ENCODE results near the gene EFCAB8.

The EFCAB8 gene

DNA sequence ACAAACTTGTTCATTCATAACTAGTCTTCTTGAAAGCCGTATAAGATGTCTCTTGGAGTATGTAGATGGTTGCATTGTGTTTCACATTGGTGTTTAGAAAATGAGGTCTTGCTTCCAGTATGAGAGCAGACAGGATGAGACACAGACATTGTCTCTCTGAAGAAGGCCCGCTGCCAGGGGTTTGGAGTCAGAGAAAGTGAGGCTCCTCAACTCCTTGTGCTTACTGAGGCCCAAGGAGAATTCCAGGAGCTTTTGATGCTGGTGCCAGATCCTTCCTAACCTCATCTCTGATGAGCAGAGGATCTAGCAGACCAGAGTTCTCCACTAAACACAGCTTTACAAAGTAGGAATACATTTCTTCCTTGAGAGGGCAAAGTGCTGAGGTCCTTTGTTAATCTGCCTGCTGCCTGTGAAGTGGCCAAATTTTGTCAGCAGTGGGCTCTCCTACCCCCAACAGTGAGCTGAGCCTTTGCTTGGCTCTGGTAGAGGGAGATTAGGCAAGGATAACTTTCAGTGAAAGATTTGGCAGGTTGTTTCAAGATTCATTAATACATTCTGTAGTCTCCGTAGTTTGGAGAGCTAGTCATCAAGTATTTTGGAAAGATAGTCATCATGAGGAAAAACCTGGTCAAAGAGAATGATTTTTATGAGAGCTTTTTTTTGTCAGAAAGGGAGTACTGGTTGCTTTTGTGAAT, 29.3 kb upstream of the EFCAB8 start:
- TF ChIP-seq, protein P1, sequence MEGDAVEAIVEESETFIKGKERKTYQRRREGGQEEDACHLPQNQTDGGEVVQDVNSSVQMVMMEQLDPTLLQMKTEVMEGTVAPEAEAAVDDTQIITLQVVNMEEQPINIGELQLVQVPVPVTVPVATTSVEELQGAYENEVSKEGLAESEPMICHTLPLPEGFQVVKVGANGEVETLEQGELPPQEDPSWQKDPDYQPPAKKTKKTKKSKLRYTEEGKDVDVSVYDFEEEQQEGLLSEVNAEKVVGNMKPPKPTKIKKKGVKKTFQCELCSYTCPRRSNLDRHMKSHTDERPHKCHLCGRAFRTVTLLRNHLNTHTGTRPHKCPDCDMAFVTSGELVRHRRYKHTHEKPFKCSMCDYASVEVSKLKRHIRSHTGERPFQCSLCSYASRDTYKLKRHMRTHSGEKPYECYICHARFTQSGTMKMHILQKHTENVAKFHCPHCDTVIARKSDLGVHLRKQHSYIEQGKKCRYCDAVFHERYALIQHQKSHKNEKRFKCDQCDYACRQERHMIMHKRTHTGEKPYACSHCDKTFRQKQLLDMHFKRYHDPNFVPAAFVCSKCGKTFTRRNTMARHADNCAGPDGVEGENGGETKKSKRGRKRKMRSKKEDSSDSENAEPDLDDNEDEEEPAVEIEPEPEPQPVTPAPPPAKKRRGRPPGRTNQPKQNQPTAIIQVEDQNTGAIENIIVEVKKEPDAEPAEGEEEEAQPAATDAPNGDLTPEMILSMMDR (IDR thresholded peaks at IDR 0.05; ENCODE audit: low read depth, low read length): no peak
- TF ChIP-seq MYC (IDR thresholded peaks at IDR 0.05; ENCODE audit: low read depth, low read length): no peak
- TF ChIP-seq, protein P2, sequence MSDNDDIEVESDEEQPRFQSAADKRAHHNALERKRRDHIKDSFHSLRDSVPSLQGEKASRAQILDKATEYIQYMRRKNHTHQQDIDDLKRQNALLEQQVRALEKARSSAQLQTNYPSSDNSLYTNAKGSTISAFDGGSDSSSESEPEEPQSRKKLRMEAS (IDR thresholded peaks at IDR 0.05; ENCODE audit: low read depth, low read length): no peak
- no peak overlapping the region for H3K4me3 ChIP-seq (ENCODE audit: low read depth, low read length)
- DNase-seq (ENCODE audit: low read depth): no peak

DNA sequence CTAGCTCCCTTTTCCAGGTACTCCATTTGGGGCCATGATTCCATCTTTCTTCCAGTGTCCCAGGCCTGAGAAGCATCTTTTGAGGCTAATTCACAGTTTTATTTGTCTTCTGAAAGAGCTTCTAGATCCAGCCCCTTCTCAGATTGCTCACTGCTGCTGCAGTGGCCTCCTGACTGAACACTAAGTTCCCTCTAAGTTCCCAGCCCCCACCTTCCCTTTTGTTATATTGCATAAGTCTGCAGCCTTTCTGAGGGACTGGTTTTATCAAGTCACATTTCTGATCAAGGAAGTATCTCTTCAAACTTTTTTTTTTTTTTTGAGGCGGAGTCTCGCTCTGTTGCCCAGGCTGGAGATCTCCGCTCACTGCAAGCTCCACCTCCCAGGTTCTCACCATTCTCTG, 28.3 kb upstream of the EFCAB8 start:
- DNase-seq (ENCODE audit: low read depth): peak; percentile 90
- TF ChIP-seq MYC (IDR thresholded peaks at IDR 0.05; ENCODE audit: low read depth, low read length): peak; percentile 43; the same call in 1 of the 2 replicates
- TF ChIP-seq, protein P1 (IDR thresholded peaks at IDR 0.05; ENCODE audit: low read depth, low read length): no peak
- no peak for TF ChIP-seq POLR2A (IDR thresholded peaks at IDR 0.05; ENCODE audit: extremely low read depth, insufficient read length)
- TF ChIP-seq, protein P2 (IDR thresholded peaks at IDR 0.05; ENCODE audit: low read depth, low read length): 0 out of 2 replicates have a peak, but pooled peaks have one; percentile 10

DNA sequence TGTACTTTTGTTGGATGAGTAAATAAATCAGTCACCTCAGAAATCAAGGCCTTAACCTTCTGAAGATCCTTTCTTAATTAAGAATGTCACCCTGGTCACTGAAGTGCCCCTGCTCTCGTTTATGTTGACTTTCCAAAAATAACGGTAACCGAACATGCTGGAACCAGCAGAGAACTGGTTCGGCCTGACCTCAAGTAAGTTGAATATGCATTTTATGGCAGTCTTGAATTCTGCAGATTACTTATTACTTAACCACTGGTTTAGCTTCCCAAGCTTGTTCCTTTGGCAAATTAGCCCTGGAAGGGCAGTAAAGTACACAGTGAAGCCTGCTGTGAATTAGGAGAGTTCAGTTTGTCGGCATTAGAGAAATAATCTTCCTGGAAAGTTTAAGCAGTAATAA, 26.7 kb upstream of the EFCAB8 start:
- TF ChIP-seq, protein P1 (IDR thresholded peaks at IDR 0.05; ENCODE audit: low read depth, low read length): no peak
- TF ChIP-seq POLR2A (IDR thresholded peaks at IDR 0.05; ENCODE audit: extremely low read depth, insufficient read length) (no peak), MYC (IDR thresholded peaks at IDR 0.05; ENCODE audit: low read depth, low read length) (no peak)
- TF ChIP-seq, protein P2 (IDR thresholded peaks at IDR 0.05; ENCODE audit: low read depth, low read length): no peak
- DNase-seq (ENCODE audit: low read depth): no peak
- no peak overlapping the region for H3K4me3 ChIP-seq (ENCODE audit: low read depth, low read length)

More for the DNA sequence above, 28.3 kb upstream of the EFCAB8 start:
- no peak overlapping the region for H3K4me3 ChIP-seq (ENCODE audit: low read depth, low read length)

DNA sequence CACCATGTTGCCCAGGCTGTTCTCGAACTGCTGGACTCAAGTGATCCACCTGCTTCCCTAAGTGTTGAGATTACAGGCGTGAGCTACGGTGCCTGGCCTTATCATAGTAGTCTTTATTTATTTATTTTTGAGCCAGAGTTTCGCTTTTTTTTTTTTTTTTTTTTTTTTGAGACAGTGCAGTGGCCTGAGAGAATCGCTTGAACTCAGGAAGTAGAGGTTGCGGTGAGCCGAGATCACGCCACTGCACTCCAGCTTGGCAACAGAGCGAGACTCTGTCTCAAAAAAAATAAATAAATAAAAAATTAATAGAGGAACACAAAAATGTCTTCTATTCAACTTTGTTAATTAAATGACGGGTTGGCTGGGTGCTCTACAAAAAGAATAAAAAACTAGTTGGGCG, 26.1 kb upstream of the EFCAB8 start:
- DNase-seq (ENCODE audit: low read depth): no peak
- TF ChIP-seq MYC (IDR thresholded peaks at IDR 0.05; ENCODE audit: low read depth, low read length) (no peak), POLR2A (IDR thresholded peaks at IDR 0.05; ENCODE audit: extremely low read depth, insufficient read length) (no peak)
- TF ChIP-seq, protein P1 (IDR thresholded peaks at IDR 0.05; ENCODE audit: low read depth, low read length): no peak
- TF ChIP-seq, protein P2 (IDR thresholded peaks at IDR 0.05; ENCODE audit: low read depth, low read length): no peak
- no peak overlapping the region for H3K4me3 ChIP-seq (ENCODE audit: low read depth, low read length)

DNA sequence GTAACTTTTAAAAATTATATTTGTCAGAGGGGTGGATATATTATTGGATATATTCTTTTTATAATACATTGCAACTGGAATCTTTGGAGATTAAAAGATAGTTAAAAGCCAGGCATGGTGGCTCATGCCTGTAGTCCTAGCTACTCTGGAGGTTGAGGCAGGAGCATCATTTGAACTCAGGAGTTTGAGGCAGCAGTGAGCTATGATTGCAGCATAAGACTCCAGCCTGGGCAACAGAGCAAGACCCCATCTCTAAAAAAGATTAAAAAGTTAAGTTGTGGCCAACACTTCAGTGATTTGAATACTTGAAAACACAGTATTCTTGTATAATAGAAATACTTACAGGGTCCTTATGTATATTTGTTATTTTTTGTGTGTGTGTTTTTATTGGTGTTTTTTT, 23.8 kb upstream of the EFCAB8 start:
- H3K4me3 ChIP-seq (ENCODE audit: low read depth, low read length): no peak overlapping the region
- no peak for TF ChIP-seq MYC (IDR thresholded peaks at IDR 0.05; ENCODE audit: low read depth, low read length)
- TF ChIP-seq, protein P1 (IDR thresholded peaks at IDR 0.05; ENCODE audit: low read depth, low read length): no peak
- TF ChIP-seq POLR2A (IDR thresholded peaks at IDR 0.05; ENCODE audit: extremely low read depth, insufficient read length): no peak
- TF ChIP-seq, protein P2 (IDR thresholded peaks at IDR 0.05; ENCODE audit: low read depth, low read length): no peak

More for the DNA sequence above, 23.8 kb upstream of the EFCAB8 start:
- no peak for DNase-seq (ENCODE audit: low read depth)

Measured in NB4 (cell line).